ENCODE measurements around the gene ENGASE.

GRCh38 chr17:79133985-79134384 is 59.4 kb downstream of the ENGASE start:
- TF ChIP-seq POLR2AphosphoS5 (IDR thresholded peaks at IDR 0.05; ENCODE audit: low read depth, low read length) (no peak), REST (IDR thresholded peaks at IDR 0.05; ENCODE audit: insufficient read depth in 1 of 2, low read depth in 2 of 2, low read length in 2 of 2) (no peak), SIN3A (IDR thresholded peaks at IDR 0.05; ENCODE audit: borderline replicate concordance, insufficient read depth, low read length) (no peak)
